Activated T-helper 1 cell treated with anti-CD3 and anti-CD28 coated beads, Interleukin-12 subunit alpha, Interleukin-12 subunit beta, Interleukin-2, Interleukin-4 antibody, amounts not matched to agents 30 ng/mL and 10 ng/mL and 1 ng/mL, durations not matched to agents 14 hours and 24 hours and 36 hours (primary cell): Measurements from ENCODE around the gene NAXD. TPM values are rescaled to one million over a fixed set of nuclear protein-coding genes. Genes with fewer than 3 reads are reported as not detected.
"Not testable (repeated sequence)": the region's sequence is repeated elsewhere in the genome, so short reads cannot be mapped to it uniquely, and the experiment has no call there.

Source experiments
- DNase-seq: peaks from one replicate; pipeline ENCODE4 v3.0.0; 2021; ENCODE audit warnings: low spot score
- H3K27ac Mint-ChIP-seq: one replicate; pipeline ENCODE4 v1.8.0; 2021; ENCODE audit warnings: mild to moderate bottlenecking, mixed read lengths
- H3K27me3 Mint-ChIP-seq: one replicate; pipeline ENCODE4 v1.8.0; 2022; ENCODE audit warnings: mild to moderate bottlenecking, moderate library complexity, mixed read lengths; ENCODE audit not compliant: insufficient read depth
- H3K36me3 Mint-ChIP-seq: one replicate; pipeline ENCODE4 v1.8.0; 2021; ENCODE audit warnings: low read depth, mixed read lengths
- H3K4me1 Mint-ChIP-seq: one replicate; pipeline ENCODE4 v1.8.0; 2021; ENCODE audit warnings: low read depth, mixed read lengths
- H3K4me3 Mint-ChIP-seq: one replicate; pipeline ENCODE4 v1.8.0; 2021; ENCODE audit warnings: mild to moderate bottlenecking, moderate library complexity, mixed read lengths
- H3K9me3 Mint-ChIP-seq: one replicate; pipeline ENCODE4 v1.8.0; 2021; ENCODE audit warnings: mixed read lengths
- intact Hi-C: fragments of 100-400 bp; cut with micrococcal nuclease; formaldehyde crosslinking; loops from one replicate; pipeline ENCODE4 v1.15.1; 2024
- total RNA-seq: library from RNA; stranded (reverse); gene quantifications from 2 replicates; pipeline ENCODE4 v1.2.3, GENCODE V29; 2022

Gene NAXD
- 22.0 and 22.2 TPM in 2 replicates for total RNA-seq

DNA sequence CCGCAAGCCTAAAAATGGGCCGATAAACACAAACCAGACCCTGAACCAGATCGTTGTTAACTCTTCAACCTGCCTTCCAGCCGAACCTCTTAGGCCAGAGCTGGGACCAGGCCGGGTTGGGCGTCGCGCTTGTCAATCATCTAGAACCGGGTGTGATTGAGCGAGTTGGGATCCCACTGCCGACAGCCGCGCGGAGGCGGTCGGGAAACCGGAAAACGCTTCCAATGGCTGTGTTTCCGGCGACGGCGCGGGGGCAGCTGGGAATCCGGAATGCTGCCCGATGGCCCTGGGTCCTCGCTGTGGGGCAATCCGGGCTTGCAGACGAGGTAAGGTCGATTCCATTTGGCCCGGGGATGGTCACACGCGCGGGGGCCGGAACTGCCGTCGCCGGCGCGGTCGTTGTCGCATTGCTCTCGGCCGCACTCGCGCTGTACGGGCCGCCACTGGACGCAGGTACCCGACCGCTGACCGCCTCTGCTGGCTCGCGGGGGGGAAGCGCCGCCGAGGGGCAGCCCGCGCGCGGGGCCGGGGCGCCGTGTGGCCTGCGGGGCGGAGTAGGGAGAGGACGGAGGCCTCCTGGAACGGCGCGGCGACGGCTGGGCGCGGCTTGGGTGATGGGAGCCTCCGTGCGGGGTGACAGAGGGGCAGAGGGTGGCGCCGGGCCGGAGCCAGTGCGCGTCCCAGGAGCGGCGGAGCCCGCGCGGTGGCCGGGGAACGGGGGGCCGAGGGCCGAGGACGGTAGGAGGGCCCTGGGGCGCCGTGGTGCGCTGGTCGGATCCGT, at the start of gene NAXD:
NAXD (plus strand) TSS at position 224 of the 781 bp plus-strand sequence; CDS start at position 281, 57 bp downstream.
- peak within 1 kb of the TSS; percentile 94 for H3K27ac Mint-ChIP-seq
- H3K4me3 Mint-ChIP-seq, result peak within 1 kb of the TSS; percentile 96
- intact Hi-C loops, result loop anchor here (1.0 to 10.0 kb wide), 7 partner anchors 14 to 831 kb away; partner anchors contain the start of genes ANKRD10, IRS2 and RAB20

GRCh38 chr13:110566171-110566570, 49.2 kb upstream of the NAXD start:
- intact Hi-C loops, result no loop called here
- no peak for DNase-seq
- Mint-ChIP-seq H3K4me1 (peaks cover 14% of the 10 kb centered on the region), H3K27ac (no peak overlapping the region), H3K4me3 (no peak overlapping the region), H3K36me3 (no peaks in the 10 kb centered on the region), H3K27me3 (peaks cover 32% of the 10 kb centered on the region), H3K9me3 (no peaks in the 10 kb centered on the region)

More for the DNA sequence above, at the start of gene NAXD:
- Mint-ChIP-seq H3K9me3 (peaks cover 10% of the 10 kb centered on the region), H3K36me3 (peaks cover 5% of the 10 kb centered on the region), H3K27me3 (peaks cover 4% of the 10 kb centered on the region), H3K4me1 (peaks cover 24% of the 10 kb centered on the region)
- DNase-seq, result peak; percentile 80

DNA sequence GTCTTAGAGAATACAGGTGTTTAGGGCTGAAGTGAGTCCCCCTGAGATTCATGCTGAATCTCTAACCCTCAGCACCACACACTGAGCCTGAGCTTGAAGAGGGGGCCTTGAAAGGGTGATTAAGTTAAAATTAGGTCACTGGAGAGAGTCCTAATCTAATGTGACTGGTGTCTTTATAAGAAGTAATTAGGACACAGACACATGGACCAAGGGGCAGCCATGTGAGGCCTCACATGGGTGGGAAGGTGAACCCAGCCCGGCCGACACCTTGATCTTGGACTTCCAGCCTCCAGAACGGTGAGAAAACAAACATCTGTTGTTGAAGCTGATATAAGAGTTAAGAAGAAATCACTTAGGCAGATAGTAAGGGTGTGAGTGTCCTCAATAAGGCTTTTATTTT, 46.7 kb upstream of the NAXD start:
- no peak for DNase-seq
- intact Hi-C loops, result no loop called here
- Mint-ChIP-seq H3K4me1 (peaks cover 7% of the 10 kb centered on the region), H3K9me3 (no peaks in the 10 kb centered on the region), H3K36me3 (no peaks in the 10 kb centered on the region), H3K27me3 (peaks cover 36% of the 10 kb centered on the region), H3K4me3 (no peak overlapping the region), H3K27ac (no peak overlapping the region)

- H3K27me3 Mint-ChIP-seq, result peaks cover 38% of the 10 kb centered on the region
- H3K4me3 Mint-ChIP-seq, H3K27ac Mint-ChIP-seq, H3K36me3 Mint-ChIP-seq, H3K9me3 Mint-ChIP-seq, DNase-seq, H3K4me1 Mint-ChIP-seq, intact Hi-C loops: not testable (repeated sequence)
Measured at GRCh38 chr13:110569962-110570361, 45.4 kb upstream of the NAXD start.

DNA sequence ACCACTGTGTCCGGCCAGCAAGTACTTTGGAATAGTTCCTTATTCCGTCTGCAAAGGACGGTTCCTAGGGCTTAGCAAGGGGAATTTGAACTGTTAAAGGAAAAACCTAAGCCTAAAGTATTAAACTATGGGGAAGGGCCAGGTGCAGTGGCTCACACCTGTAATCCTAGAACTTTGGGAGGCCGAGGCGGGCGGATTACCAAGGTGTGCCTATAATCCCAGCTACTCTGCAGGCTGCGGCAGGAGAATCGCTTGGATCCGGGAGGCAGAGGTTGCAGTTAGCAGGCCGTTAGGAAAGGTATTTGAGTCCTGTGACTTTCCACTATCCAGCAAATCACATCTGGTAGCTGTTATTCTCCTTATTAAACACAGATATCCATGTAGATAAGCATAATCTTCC, 44.5 kb upstream of the NAXD start:
- Mint-ChIP-seq H3K9me3 (no peaks in the 10 kb centered on the region), H3K27me3 (peaks cover 43% of the 10 kb centered on the region), H3K36me3 (no peaks in the 10 kb centered on the region), H3K27ac (no peak overlapping the region), H3K4me3 (no peak overlapping the region), H3K4me1 (peaks cover 15% of the 10 kb centered on the region)
- intact Hi-C loops, result no loop called here
- no peak for DNase-seq

DNA sequence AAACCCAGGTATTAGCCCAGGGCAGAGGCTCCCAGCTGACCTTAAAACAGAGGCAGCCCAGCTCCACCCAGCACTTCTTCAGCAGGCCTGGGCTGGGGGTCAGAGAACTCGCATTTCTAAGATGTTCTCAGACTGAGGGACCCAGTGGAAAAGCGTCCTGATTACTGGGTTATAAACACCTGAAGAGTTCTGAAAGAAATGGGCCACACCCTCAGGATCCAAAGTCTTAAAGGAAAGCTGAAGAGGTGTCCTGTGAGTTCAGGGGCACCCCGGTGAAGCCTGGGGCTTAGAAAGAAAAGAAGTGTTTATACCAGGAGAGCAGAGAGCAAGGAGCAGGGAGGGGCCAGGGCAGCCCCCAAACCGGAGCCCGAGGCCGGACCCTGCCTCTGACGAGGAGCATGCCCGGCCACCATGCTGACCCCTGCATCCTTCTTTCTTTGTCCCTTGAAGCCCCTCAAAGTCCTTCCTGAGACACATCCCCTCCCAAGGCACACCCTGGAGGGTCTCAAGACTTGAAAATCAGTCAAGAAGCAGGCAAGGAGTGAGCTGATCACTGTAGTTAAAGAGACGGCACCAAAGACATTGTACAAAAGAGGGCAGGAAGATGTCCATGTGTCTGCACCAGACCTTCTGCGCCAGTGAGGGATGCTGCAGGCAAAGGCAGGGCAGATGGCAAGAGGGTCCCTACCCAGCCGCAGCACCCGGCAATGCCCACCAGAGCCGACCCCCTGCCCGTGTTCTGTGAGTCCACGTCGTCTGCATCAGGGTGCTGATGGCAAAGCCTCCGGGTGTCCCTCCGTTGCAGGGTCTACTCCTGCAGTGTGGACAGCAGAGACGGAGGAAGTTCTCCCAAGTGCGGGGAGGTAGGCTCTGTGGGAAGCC, 43.2 kb upstream of the NAXD start:
- peaks cover 19% of the 10 kb centered on the region for H3K4me1 Mint-ChIP-seq
- peaks cover 48% of the 10 kb centered on the region for H3K27me3 Mint-ChIP-seq
- H3K9me3 Mint-ChIP-seq, result no peaks in the 10 kb centered on the region
- H3K27ac Mint-ChIP-seq, result no peak overlapping the region
- intact Hi-C loops, result no loop called here
- H3K36me3 Mint-ChIP-seq, result no peaks in the 10 kb centered on the region
- no peak overlapping the region for H3K4me3 Mint-ChIP-seq
- no peak for DNase-seq

DNA sequence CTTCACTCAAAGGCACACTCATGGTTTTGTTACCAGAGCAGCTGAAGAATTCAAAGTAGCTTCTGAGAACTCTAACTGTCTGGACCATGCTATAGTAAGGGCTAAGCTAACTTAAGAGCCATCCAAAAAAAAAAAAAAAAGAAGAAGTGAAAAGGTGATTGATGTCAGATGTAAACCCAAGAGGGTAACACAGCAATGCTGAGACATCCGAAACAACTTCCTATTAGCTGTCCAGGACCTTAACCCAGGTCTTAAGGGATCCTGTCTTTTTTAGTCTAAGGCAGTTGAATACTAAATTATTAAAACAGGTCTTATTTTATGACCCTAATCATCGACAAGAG, 42.6 kb upstream of the NAXD start:
- intact Hi-C loops, result loop anchor here (1.0 kb wide), 1 partner anchor 10 kb away; no protein-coding TSS in a partner anchor
- no peak for DNase-seq
- Mint-ChIP-seq H3K4me3 (no peak overlapping the region), H3K27ac (no peak overlapping the region), H3K4me1 (peaks cover 19% of the 10 kb centered on the region), H3K9me3 (no peaks in the 10 kb centered on the region), H3K27me3 (peaks cover 45% of the 10 kb centered on the region), H3K36me3 (no peaks in the 10 kb centered on the region)

GRCh38 chr13:110574161-110574560, 41.2 kb upstream of the NAXD start:
- Mint-ChIP-seq H3K27me3 (peaks cover 47% of the 10 kb centered on the region), H3K27ac (no peak overlapping the region)
- intact Hi-C loops, result no loop called here

GRCh38 chr13:110575322-110576069, 39.8 kb upstream of the NAXD start:
- Mint-ChIP-seq H3K9me3 (no peaks in the 10 kb centered on the region), H3K27ac (no peak overlapping the region), H3K4me3 (peak overlapping the region; percentile 7), H3K27me3 (peaks cover 44% of the 10 kb centered on the region), H3K36me3 (no peaks in the 10 kb centered on the region), H3K4me1 (peaks cover 19% of the 10 kb centered on the region)
- intact Hi-C loops, result no loop called here
- DNase-seq, result no peak

More at GRCh38 chr13:110574161-110574560, 41.2 kb upstream of the NAXD start:
- no peak overlapping the region for H3K4me3 Mint-ChIP-seq
- H3K36me3 Mint-ChIP-seq, result no peaks in the 10 kb centered on the region
- no peak for DNase-seq
- H3K9me3 Mint-ChIP-seq, result no peaks in the 10 kb centered on the region
- H3K4me1 Mint-ChIP-seq, result peaks cover 19% of the 10 kb centered on the region

DNA sequence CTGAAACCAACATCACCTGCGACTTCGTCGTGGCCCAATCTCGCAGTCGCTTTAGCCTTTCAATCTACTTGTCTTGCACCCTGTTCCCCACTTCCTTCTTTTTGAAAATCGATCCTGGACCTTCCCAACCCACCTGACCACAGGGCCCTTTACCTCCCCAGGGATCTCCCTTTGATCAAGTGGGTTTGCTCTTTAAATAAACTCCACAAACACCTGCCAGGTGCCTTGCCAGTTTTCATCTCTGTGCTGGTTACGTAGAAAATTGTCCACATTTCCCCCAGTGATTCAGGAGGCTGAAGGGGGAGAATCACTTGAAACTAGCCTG, 39.3 kb upstream of the NAXD start:
- H3K27me3 Mint-ChIP-seq, result peaks cover 46% of the 10 kb centered on the region
- H3K4me3 Mint-ChIP-seq, result no peak overlapping the region
- intact Hi-C loops, result no loop called here
- H3K4me1 Mint-ChIP-seq, result peaks cover 19% of the 10 kb centered on the region
- H3K36me3 Mint-ChIP-seq, result no peaks in the 10 kb centered on the region
- no peak for DNase-seq
- H3K27ac Mint-ChIP-seq, result no peak overlapping the region
- H3K9me3 Mint-ChIP-seq, result no peaks in the 10 kb centered on the region

DNA sequence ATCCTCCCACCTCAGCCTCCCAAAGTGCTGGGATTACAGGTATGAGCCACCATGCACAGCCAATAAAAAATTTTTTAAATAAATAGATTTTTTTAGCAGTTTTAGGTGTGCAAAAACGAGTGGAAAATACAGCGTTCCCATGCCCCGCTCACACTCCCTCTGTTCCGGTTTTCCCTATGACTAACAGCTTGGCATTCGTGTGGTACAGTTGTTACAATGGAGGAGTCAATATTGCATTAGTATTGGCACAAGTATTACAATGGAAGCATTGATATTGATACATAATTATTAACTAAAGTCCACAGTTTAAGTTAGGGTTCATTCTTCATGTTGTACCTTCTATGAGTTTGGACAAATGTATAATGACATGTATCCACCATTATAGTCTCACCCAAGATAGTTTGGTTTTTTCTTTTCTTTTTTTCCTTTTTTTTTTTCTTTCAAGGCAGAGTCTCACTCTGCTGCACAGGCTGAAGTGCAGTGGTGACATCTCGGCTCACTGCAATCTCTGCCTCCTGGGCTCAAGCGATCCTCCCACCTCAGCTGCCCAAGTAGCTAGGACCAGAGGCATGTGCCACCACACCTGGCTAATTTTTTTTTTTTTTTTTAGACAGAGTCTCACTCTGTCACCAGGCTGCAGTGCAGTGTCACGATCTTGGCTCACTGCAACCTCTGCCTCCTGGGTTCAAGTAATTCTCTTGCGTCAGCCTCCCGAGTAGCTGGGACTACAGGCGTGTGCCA, 38.4 kb upstream of the NAXD start:
- Mint-ChIP-seq H3K4me3 (no peak overlapping the region), H3K9me3 (no peaks in the 10 kb centered on the region), H3K36me3 (no peaks in the 10 kb centered on the region), H3K4me1 (peaks cover 19% of the 10 kb centered on the region), H3K27me3 (peaks cover 43% of the 10 kb centered on the region), H3K27ac (no peak overlapping the region)
- intact Hi-C loops, result no loop called here
- DNase-seq, result no peak

GRCh38 chr13:110578363-110578762, 37.0 kb upstream of the NAXD start:
- Mint-ChIP-seq H3K27me3 (peaks cover 39% of the 10 kb centered on the region), H3K9me3 (no peaks in the 10 kb centered on the region), H3K4me3 (no peak overlapping the region), H3K27ac (no peak overlapping the region), H3K4me1 (peaks cover 19% of the 10 kb centered on the region), H3K36me3 (no peaks in the 10 kb centered on the region)
- no peak for DNase-seq
- intact Hi-C loops, result no loop called here
